ENCODE results near the gene TFCP2.

The TFCP2 gene

DNA sequence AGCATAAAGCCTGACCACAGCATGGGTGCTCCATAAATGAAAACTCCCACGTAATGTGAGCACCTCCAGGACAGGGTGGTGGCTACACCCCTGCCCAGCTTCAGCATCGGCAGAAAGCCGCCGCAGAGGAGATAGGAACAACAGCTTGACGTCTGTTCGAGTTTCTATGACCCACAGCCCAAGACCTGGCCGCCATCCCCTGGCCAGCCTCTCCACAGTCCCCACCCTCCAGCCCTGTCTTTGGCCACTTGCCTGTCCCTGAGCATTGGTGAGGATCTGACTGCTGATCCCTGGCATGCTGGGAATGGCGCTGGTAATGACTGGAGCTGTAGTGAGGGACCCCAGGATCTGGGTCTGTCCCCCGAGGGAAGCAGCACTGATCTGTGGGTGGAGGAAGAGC lies 23.6 kb upstream of the TFCP2 start:
- no peak for FAIRE-seq

DNA sequence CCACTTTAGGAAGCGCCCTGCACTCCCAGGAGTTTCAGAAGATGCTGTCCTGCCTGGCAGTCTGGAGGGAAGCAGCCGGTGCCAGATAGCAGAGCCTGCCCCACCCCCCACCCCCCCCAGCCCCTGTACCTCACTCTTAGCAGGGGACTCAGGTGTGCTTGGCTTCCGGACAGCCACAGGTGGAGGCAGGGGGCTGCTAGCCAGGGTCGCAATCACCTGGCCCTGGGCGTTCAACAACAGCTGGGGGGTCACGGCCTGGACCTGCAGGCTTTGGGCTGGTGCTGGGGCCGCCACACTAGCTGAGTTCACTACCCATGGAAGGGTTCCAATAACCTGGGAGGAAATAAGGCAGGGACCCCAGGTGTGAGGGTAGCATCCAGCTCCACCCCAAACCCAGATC lies 22.9 kb upstream of the TFCP2 start:
- FAIRE-seq = no peak

DNA sequence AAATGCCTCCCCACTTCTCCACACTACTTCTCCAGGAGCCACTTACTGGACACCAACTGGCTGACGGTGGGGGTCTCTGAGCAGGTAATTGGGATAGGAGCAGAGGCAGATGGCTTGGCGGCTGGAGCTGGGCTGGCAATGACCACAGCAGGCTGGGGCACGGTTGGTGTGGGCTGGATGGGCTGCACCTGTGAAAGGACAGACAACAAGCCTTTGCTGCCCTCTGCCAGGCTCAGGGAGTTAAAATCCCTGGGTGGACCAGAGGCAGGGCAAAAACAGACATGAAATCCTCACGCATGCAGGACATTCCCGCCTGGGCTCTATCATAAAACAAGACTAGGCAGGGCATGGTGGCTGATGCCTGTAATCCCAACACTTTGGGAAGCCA lies 19.3 kb upstream of the TFCP2 start:
- no peak for FAIRE-seq

DNA sequence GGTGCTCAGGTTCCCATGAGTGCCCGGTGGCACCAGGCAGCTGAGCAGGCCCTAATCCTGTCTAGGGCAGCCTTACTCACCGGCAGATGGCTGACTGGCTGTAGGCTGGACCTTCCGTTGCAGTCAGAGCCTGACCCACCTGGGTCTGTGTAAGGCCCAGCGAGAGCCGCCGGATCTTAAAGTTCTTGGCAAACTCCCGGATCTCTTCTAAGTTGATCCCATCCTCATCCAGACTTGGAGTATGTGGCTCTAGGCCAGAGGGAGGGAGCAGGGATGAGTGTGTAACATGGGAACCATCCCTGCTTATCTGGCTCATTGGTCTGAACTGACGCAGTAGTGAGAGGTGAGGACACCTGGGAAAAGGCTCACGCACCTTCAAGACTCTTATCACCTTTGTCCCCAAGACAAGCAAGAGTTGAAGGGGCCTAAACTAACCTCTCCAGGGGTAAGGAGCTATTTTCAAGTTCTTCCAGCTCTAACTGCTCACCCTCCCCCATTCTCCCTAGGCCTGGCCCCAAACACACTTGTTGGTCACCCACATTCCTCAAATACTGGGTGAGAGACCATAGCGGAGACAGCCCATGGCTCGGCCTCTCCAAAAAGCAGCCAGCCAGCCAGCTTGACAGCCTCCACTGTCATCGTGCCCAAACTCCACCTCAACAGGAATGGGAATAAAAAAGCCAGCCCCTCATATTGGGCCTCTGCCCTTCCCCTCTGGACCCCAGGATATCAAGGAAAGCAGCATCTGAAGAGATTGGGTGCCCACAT lies 18.8 kb upstream of the TFCP2 start:
- FAIRE-seq = no peak

DNA sequence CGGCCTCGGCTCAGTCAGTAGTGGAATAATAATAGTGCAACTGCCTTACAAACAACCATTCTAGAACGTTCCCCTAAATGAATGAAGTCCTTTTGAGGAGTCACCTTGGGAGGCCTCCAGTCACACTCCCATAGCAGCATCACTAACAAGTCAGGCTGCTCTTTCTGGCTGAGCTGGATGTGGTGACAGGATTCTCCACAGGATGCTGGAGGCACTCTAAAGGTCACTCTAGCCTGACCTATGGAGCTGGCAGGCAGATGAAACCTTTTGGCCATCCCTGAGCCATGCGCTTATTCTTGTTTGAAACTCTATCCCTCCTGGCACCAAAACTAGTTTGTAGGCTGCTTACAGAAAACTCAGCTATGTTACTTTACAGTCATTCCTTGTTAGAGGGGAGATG lies 17.9 kb upstream of the TFCP2 start:
- no peak for FAIRE-seq

DNA sequence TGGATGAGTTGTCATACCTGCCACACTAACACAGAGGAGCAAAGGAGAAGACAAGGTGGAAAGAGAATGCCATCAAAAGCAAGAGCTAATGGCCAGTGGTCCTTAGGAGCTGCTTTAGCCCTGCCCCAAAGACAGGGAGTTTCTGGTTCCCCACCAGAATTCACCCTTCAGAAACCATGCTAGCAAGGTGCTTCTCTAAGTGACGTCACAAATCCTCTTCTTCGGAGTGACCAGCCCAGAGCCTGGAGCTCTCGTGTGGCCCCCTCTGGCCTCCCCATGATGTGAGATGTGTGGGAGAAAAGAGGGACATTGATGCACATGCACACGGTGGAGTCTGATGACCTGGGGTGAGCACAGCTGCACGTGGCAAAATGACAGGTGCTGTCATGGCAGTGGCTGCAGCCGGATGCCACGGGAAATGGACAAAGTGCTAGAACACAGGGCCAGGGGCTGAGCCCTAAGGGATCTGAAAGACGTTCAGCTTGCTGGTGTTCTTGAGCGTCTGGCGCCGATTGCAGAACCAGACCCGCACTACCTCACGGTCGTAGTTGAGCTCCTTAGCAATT lies 16.9 kb upstream of the TFCP2 start:
- FAIRE-seq = no peak

DNA sequence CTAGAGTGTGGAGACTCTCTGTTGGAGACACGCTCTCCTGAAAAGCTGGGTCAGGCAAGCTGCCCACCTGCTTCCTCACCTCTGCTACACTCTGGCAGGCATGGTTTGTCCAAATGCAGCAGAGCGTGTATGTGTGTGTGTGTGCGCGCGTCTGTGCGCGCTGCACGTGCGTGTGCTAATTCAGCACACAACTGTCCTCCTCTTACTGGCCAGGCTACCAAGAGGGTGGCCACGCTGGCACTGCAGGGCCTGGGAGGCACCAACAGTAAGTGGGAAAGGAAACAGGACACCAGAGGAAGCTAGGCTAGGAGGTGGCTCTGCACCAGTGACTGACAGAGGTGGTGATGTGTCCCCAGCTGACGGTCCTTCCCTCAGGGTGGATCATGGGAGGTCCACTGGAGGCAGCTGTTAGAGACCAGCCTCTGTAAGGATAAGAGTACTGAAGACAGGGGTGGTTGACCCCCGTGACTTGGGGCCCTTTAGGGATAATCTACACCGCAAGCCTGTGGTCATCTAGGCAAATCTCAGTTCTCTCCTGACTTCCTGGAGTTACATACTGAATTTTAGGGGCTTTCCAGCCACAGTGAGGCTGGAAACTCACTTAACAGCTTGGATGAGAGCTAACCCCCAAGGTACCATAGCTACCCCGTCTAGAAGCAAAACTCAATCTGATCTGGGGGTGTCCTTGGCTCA lies 15.6 kb upstream of the TFCP2 start:
- no peak for FAIRE-seq

DNA sequence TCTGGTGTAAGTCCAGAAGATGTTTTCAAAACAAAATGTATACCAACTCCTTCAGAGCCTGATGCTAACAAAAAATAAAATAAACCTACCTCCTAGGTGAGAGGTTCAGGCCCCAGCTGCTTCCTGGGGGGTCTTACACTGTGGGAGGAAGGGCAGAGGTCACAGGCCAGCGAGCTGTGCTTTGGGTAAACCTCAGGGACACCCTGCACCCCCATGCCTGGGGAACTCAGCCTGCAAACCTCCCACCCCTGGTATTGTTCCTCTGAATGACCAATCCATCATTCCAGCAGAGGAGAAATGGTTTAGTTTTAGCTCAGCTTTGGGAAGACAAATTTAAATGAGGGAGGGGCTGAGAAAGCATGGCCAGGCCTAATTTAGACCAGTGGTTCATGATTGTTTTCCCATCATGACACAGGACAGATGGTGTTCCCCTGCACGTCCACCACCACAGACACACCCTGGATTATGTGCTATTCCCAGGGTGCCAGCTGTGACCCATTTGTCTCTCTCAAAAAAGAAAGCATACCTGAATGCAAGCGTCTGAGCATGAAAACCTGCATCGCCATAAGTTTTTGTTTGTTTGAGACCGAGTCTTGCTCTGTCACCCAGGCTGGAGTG lies 14.5 kb upstream of the TFCP2 start:
- no peak for FAIRE-seq

DNA sequence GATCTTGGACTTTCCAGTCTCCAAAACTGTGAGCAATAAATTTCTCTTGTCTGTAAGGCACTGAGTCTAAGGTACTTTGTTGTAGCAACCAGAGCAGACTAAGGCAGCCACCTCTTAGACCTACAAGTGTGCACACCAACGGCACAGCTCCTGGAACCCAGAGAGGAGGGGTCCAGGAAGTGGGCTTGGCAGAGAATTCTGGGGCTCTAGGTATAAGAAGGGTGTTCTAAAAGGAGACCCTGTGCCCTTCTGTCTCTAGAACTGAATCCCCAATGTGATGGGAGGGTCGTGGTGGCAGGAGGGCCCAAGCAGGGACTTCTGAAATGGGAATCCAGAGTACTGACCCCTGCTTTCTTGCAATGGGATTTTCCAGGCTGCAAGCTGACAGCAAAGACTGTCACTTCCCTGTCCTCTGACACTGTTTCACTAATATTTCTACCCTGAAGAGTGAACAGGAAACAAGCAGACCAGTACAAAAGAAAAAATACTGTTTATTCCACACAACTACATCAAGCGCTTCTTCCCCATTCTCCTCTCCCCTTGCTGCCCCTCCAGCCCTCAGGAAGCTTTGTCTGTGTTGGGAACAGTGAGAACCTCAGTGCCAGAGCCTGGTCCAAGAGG lies 13.6 kb upstream of the TFCP2 start:
- no peak for FAIRE-seq

DNA sequence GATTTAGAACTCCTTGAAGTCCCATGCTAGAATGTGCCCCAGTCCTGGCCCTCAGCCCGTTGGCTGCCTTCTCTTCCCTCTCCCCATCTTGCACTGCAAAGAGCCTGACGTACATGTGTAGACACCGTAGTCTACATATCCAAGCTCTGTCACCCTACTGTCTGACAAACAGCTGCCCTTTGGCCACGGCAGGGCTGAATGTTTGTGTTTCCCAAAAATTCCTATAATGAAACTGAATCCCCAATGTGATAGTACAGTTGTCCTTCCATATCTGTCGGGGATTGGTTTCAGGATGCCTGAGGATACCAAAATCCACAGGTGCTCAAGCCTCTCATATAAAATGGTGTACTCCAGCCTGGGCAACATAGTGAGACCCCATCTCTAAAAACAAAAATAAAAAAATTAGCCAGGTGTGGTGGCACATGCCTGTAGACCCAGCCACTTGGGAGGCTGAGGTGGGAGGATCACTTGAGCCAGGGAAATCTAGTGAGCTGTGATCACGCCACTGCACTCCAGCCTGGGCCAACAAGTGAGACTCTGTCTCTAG lies 12.3 kb upstream of the TFCP2 start:
- FAIRE-seq = no peak

DNA sequence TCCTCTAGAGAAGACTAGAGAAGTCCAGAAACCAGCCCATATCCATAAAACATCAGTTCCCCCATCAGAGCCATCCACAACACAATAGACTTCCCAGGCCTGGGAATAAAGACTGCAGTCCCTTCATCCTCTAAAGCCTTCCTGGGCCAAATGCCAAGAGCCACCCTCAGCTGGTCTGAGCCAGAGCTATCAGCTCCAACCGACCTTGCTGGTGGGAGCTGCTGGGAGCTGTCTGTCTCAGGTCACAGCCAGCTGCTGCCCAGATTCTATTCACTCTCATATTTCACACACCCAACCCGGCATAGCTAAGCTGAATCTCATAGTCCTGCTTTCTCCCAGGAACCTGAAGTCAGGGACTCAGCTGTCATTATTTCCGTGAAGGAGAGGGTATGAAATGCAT lies 10.9 kb upstream of the TFCP2 start:
- FAIRE-seq = no peak

DNA sequence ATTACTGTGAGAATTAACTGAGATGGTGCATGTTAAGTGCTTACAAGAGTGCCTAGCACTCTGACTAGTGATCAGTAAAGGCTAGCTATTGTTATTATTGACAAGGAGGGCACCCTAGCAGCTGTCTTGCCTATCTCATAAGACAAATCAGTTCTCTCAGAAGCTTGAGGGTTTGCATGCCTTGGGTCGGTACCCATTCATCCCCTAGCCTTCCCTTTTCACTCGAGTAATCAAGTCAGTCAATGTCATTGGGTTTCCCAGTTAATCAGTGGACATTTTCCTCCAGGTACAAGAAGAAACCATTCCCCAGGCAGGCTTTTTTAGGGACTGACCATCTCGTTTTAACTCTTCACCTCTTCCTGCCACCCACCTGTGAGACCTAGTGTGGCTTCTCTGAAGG lies 10.4 kb upstream of the TFCP2 start:
- FAIRE-seq = no peak

DNA sequence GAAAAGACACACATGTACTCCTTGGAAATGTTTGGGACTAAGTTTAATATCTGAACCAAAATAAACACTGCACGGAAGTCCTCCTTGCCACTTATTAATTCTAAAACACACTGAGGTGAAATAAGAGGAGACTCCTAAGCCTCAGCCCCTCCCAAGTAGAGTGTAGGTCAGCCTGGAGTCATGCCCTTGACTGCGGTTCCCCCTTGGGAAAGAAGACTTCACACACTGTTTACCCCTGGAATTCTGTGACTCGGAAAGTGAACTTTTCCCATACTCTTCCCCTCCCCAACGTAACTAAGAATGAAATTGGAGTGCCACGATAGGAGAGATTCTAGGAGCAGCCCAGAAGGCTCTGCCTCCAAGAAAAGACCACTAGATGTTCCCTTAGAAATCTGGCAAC lies 8.6 kb upstream of the TFCP2 start:
- FAIRE-seq = no peak

DNA sequence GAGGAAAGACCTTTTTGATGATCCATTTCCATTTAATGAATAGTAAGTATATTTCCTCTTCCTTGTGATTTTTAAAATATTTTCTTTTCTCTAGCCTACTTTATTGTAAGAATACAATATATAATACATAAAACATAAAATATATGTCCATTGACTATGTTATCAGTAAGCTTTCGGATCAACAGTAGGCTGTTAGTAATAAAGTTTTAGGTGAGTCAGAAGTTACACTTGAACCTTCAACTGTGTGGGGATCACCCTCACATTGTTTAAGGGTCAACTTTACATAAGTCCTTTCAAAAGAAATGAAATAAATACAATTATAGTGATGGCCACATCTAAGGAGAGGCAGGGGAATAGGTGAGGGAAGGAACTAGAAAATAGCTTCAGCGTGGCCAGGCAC lies 5.0 kb upstream of the TFCP2 start:
- no peak for FAIRE-seq

DNA sequence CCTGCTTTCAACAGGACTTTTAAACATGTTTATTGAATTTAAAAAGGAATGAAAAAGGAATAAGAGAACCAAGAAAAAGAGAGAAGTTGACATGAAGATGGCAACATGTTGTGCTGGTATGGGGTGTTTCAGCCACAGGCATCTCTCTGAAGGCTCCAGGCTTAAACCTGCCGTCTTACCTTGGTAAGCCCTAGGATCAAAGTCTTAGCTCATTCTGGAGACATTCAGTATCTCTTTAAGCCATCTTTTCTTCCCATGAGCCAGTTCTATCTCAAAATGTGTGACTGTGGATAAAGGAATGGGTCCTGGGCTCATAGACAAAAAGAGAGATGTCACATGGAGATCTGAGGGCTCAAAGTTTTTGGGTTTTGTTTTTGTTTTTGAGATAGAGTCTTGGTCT lies 1.6 kb upstream of the TFCP2 start:
- no peak for FAIRE-seq

DNA sequence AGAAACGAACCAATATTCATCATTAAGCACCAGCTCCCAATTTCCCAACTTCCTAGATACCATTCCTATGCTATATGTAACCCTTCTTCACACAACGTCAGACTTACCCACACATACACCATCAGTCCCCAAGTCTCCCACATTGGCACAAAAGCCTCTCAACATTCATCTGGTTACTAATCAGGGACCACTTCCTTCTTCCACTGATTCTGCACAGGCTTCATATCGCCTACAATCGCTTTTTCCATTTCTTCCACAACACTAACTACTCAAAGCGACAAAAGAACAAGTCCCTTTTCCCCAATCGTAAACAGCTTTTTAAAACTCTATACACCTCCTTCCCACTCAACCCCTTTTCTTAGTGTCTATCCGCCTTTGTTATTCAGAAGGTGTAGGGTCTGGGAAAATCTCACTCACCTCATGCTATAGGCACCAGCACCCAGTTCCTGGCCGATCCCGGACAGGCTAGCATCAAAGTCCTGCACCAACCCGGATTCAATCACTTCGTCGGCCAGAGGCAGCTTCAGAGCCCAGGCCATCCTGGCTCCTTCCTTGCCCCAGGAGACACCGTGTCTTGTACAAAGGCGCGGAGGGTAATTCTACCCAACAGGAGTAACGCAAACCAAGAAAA lies 936 bp downstream of the TFCP2 start:
- no peak for FAIRE-seq

DNA sequence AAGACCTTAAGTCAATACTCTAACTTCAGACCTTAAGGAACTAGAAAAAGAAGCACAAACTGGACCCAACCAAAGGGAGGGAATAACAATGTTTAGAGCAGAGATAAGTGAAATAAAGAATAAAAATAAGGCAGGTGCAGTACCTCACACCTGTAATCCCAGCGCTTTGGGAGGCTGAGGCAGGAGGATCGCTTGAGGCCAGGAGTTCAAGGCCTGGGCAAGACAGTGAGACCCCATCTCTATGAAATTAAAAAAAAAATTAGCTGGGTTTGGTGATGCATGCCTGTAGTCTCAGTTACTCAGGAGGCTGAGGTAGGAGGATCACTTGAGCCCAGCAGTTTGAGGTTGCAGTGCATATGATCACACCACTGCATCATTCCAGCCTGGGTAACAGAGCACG lies 9.1 kb downstream of the TFCP2 start:
- FAIRE-seq = no peak

DNA sequence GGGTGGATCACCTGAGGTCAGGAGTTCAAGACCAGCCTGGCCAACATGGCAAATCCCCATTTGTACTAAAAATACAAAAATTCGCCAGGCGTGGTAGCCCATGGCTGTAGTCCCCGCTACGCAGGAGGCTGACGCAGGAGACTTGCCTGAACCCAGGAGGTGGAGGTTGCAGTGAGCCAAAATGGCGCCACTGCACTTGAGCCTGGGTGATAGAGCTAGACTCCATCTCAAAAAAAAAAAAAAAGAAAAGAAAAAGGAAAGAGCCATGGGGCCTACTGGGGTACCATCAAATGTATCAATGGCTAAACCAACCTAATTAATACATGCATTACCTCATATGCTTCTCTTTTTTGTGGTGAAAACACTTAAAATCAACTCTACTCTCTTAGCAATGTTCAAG lies 10.7 kb downstream of the TFCP2 start:
- no peak for FAIRE-seq

DNA sequence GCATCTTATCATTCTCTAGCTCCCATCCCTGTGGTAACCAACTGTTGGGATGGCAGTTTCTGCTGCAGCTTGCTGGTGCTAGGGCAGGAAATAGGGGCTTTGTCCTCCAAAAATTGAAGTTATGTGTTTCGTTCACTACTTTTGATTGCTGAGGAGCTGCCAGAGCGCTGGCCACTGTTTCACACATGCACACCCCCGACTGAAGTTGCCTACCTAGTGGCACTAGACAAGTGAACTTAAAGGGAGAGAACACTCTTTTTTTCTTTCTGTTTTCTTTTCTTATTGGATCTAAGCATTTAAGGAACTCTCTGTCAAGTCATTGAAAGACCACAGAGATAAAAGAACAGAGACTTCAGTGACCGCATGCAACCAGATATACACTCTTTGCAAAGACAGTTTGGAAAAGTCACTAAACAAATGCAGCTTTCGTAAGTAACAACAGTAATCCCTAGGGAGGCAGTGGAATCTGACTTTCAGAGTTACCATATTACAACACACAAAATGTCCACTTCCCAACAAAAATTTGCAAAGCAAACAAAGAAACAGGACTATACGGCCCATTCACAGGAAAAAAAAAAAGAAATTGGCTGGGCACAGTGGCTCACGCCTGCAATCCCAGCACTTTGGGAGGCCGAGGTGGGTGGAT lies 12.0 kb downstream of the TFCP2 start:
- FAIRE-seq = no peak

DNA sequence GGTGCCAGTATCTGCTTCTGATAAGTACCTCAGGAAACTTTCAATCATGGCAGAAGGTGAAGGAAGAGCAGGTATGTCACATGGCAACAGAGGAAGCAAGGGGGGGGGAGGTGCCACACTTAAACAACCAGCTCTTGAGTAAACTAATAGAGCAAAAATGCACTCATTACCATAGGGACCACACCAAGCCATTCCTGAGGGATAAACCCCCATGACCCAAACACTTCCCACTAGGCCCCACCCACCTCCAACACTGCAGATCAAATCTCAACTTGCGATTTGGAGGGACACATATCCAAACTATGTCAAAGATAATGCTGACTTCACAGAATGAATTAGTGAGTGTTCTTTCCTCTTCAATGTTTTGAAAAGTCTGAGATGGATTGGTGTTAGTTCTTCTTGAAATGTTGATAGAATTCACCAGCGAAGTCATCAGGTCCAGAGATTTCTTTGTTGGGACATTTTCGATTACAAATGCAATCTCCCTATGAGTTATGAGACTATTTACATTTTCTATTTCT lies 16.6 kb downstream of the TFCP2 start:
- no peak for FAIRE-seq

DNA sequence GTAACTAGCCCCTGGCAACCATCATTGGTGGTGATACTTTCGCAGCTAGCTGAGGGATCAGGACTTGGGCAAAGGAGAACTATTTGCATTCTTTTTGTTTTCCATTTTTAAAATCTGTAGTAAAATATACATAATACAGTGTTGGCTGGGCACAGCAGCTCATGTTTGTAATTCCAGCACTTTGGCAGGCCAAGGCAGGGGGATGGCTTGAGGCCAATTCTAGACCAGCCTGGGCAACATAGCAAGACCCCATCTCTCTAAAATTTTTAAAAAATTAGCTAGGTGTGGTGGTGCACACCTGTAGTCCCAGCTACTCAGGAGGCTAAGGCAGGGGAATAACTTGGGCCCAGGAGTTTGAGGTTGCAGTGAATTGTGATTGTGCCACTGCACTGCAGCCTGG lies 20.0 kb downstream of the TFCP2 start:
- no peak for FAIRE-seq

DNA sequence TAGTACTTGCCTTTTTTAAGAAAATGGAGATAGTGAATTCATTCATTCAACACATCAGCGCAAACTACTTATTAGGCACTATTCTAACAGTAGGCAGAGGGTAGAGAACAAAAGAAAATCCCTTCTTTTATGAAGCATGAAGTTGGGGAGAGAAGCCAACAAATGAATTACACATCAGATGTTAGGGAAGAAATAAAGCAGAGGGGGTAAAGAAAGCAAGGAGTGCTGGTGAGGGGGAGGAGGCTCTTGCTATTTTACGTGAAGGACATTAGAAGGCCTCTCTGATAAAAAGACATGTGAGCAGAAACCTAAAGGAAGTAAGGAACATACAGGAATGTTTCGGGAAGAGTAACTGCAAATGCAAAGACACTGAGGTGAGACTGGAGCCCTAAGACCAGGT lies 22.2 kb downstream of the TFCP2 start:
- FAIRE-seq = no peak
